Midbrain (tissue), 1 donor: ENCODE results near the gene PALLD.

Source experiments
- DNase-seq: peaks from one replicate; lab custom pipeline; 2025; lab: John Stamatoyannopoulos, UW

The PALLD gene

GRCh38 chr4:168527560-168527959 is 30.7 kb downstream of the PALLD start:
- no peak for DNase-seq

GRCh38 chr4:168528131-168528949 is 31.5 kb downstream of the PALLD start:
- DNase-seq = no peak

GRCh38 chr4:168529257-168529656 is 32.4 kb downstream of the PALLD start:
- no peak for DNase-seq

- no peak for DNase-seq
These were observed 34.5 kb downstream of the PALLD start for GRCh38 chr4:168531305-168531704.

GRCh38 chr4:168534535-168534934 is 37.7 kb downstream of the PALLD start:
- no peak for DNase-seq

- DNase-seq = no peak
These were observed 38.8 kb downstream of the PALLD start for GRCh38 chr4:168535689-168536088.

- DNase-seq = no peak
These were observed 39.6 kb downstream of the PALLD start for GRCh38 chr4:168536448-168536847.

- DNase-seq = no peak
These were observed 40.2 kb downstream of the PALLD start for GRCh38 chr4:168537086-168537485.

GRCh38 chr4:168537571-168537970 is 40.7 kb downstream of the PALLD start:
- no peak for DNase-seq

GRCh38 chr4:168538632-168539031 is 41.8 kb downstream of the PALLD start:
- no peak for DNase-seq

GRCh38 chr4:168540086-168540485 is 43.2 kb downstream of the PALLD start:
- DNase-seq = no peak

- no peak for DNase-seq
These were observed 43.8 kb downstream of the PALLD start for GRCh38 chr4:168540503-168541265.

GRCh38 chr4:168541266-168541953 is 44.6 kb downstream of the PALLD start:
- no peak for DNase-seq

- DNase-seq = no peak
These were observed 52.3 kb downstream of the PALLD start for GRCh38 chr4:168549143-168549542.

GRCh38 chr4:168550064-168550766 is 53.4 kb downstream of the PALLD start:
- DNase-seq = no peak

- no peak for DNase-seq
These were observed 54.4 kb downstream of the PALLD start for GRCh38 chr4:168551211-168551610.

GRCh38 chr4:168551945-168552695 is 55.3 kb downstream of the PALLD start:
- DNase-seq = no peak

- no peak for DNase-seq
These were observed 57.0 kb downstream of the PALLD start for GRCh38 chr4:168553714-168554370.

- DNase-seq = no peak
These were observed 58.6 kb downstream of the PALLD start for GRCh38 chr4:168555437-168555836.

- DNase-seq = no peak
These were observed 60.8 kb downstream of the PALLD start for GRCh38 chr4:168557658-168558057.

GRCh38 chr4:168558599-168558998 is 61.7 kb downstream of the PALLD start:
- no peak for DNase-seq
